Medulla oblongata (tissue), 1 donor: ENCODE results near the gene ARL13A.
"Not testable (repeated sequence)": the region's sequence is repeated elsewhere in the genome, so short reads cannot be mapped to it uniquely, and the experiment has no call there.

Source experiments
- DNase-seq: peaks from one replicate; pipeline ENCODE4 v3.0.0-alpha.2; 2015; ENCODE audit errors: extremely low spot score

ARL13A gene

DNA sequence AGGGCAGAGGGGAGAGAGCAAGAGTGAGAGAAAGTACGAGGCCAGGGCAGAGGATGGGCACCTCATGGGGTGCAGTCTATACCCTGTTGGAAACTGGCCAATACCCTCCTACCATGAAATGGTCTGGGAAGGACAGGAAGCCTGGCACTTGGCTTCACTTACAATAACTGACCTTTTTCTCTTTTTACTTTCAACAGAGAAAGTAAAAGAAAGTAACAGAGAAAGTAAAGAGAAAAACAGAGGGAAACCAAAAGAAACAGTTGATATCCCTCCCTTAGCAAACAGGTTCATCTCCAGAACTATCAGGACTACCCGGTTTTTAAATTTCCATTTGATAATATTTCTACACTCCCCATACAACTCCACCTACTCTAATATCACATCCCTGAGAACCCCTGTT is 20.6 kb downstream of the ARL13A start:
- DNase-seq = no peak

DNA sequence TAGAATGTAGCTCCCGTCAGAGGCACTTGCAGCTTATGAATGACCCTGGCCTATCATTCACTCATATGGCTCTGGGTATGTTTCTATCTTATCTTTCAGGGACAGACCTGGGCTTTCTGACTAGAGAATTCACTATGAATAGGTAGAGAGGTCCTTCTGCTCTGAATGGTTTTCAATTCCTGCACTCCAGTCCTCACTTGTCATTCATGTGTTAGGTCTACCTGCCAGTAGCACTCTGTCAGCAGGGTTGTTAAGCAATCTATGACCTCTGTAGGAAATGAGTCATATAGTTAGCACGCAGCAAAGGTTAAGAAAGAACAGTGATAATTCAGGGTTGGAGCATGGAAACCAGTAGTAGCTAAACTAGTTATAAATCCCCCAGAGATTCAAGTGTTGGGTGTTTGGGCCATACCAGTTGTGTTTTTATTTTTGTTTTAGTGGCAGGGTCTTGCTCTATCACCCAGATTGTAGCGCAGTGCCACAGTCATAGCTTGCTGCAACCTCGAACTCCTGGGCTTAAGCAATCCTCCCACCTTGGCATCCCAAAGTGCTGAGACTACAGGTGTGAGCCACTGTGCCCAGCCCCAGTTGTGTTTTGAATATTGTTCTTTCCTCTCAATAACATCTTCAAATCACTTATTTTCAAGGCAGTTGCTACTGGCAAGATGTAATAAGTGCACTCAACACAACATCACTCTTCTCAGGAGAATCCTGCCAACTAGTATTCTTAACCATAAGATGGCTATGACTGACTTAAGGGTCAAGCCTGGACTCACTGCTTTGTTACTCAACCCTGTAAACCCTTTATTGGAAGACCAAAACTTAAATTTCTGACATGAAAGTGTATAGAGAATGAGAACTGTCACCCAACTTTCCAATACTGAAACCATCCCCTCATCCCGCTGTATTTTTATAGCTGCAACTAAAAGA is 25.1 kb downstream of the ARL13A start:
- no peak for DNase-seq

DNA sequence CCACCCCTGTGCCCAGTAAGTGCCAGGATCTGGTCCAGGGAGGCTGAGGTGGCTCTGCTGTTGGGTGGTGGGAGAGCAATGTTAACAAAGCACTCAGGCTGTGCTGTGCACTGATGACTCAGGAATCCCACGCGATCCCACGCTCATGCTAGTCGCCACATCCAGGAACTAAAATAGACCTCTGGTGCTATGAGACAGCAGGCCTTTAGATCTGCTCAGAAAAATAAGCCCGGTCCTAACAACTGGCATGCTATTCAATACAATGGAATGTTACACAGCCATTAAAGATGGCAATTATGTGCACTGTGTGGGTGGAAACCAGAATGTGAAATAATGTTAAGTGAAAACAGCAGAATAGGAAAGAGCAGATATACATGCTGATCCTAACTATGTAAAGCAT is 26.0 kb downstream of the ARL13A start:
- no peak for DNase-seq

DNA sequence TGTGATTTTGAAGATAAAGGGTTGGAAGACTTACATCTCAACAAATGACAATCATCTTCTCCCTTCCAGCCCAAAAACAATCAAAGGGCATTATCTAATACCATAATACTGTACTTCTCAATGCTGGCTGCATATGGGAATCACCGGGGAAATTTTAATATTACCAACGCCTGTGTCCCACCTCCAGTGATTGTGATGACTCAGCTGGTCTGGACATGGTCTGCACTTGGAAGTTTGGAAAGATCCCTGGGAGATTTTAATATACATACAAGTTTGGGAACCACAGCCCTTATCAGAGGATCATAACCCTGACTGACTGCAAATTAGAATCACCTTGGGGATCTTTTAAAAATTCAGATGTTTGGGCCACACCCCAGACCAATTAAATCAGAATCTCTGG is 29.9 kb downstream of the ARL13A start:
- no peak for DNase-seq

DNA sequence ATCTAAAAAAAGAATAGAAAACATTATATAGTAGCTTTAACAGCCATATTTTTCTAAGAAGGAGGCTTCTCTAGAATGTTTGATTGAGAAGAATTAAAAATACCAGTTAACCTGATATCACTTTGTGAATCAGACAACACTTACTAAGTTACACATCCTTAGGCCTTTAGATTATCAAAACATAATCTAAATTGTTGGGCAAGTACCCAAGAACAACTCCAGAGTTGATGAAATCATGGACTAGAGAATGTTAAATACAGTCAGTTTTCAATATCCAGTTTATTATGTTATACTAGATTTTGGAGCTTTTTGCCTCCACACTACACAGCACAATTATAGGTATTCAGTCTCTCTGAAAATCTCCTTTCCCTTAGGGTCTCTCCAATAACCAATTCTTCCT is 39.6 kb downstream of the ARL13A start:
- DNase-seq = no peak

DNA sequence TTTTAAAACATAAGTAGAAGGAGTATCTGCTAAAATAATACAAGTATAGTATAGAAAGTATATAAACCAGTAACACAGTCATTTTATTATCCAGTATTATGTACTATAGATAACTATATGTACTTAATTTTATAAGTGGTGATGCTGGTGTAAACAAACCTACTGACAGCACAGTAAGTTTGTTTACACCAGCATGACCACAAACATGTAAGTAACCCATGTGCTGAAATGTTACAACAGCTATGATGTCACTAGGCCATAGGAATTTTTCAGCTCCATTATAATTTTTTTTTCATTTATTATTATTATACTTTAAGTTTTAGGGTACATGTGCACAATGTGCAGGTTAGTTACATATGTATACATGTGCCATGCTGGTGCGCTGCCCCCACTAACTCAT is 42.5 kb downstream of the ARL13A start:
- not testable (repeated sequence) for DNase-seq

DNA sequence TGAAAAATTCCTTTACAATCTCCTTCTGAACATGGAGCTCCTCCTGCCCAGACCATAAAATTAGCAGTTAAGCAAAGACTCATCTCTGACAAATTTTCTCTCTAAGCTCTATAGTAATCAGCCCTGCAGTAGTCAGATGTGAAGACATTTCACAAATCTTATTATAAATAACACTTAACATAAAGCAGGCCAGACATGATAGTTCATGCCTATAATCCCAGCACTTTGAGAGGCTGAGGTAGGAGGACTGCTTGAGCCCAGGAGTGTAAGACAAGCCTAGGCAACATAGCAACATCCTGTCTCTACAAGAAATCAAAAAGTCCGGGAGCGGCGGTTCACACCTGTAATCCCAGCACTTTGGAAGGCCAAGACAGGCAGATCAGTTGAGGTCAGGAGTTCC is 52.5 kb downstream of the ARL13A start:
- no peak for DNase-seq

DNA sequence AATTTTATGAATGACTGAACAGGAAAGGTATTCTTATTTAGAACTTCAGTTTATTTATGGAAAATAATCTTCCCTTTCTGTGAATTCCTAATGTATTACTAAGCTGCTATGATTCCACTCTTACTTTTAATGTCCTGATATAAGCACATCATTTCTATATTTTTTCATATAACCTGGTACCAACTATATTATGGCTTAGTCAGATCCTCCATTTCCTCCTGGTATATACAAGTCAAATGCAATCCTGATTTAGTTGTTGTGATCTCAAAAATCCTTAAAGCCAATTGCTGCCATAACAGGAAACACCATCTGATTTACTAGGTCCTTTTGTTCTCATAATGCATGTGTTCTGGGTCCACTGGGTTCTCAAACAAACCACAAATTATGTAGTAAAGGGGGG is 55.6 kb downstream of the ARL13A start:
- no peak for DNase-seq

DNA sequence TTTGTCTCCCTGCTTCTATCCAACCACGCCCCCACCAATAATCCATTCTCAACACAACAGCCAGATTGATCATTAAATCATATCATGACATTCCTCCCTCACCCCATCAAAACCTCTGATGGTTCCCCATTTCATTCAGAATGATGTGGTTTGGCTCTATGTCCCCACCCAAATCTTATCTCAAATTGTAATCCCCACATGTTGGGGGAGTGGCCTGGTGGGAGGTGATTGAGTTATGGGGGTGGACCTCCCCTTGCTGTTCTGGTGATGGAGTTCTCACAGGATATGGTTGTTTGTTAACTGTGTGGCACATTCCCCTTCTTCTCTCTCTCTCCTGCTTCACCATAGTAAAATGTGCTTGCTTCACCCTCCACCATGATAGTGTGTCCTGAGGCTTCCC is 59.1 kb downstream of the ARL13A start:
- DNase-seq = no peak

DNA sequence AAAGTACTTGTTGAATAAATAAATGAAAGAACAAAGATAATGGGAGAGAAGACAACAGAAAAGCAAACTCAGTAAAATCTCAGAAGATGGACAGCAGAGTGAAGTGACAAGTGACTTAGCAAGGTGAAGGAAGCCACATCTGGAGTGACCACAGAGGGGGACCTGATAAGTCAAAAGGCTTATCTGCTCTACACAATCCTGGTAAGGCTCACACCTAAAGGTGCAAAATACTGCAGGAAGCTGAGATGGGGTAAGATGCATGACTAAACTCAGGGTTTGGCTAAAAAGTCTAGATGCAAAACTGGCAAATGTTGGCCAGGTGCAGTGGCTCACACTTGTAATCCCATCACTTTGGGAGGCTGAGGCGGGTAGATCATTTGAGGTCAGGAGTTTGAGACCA is 60.2 kb downstream of the ARL13A start:
- no peak for DNase-seq

DNA sequence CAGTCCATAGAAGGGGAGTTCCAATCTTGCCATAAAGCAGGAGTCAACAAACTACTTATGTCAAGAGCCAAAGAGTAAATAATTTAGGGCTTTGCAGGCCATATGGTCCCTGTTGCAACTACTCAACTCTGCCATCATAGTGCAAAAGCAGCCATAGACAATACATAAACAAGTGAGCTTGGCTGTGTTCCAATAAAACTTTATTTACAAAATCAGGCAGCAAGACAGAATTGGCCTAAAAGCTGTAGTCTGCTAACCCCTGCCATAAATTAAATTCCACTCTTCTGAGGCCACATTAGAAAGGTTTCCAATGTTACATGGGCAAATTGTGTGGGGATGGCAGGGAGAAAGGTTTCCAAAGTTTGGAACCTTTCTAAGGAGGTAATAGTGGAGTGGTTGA is 67.7 kb downstream of the ARL13A start:
- no peak for DNase-seq

DNA sequence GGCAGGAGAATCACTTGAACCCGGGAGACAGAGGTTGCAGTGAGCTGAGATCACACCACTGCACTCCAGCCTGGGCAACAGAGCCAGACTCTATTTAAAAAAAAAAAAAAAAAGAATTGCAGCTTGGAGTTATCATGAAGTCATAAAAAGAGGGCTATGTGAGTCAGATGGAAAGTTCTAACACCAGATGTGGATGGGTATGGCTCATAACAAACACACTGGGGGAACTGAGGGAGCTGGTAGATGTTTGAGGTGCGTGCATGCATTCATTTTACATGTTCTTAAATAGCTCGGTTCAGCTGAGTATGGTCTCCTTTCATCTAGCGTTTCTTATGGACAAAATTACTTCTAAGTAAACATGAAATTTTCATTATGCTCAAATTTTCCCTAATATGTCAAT is 70.7 kb downstream of the ARL13A start:
- DNase-seq = no peak
